ENCODE data around the gene ACAP3. TPM values are rescaled to one million over a fixed set of nuclear protein-coding genes. Genes with fewer than 3 reads are reported as not detected.

Gene ACAP3
- polyA plus RNA-seq, 3 donors = 14.5 to 35.7 (median 27.5) TPM

DNA sequence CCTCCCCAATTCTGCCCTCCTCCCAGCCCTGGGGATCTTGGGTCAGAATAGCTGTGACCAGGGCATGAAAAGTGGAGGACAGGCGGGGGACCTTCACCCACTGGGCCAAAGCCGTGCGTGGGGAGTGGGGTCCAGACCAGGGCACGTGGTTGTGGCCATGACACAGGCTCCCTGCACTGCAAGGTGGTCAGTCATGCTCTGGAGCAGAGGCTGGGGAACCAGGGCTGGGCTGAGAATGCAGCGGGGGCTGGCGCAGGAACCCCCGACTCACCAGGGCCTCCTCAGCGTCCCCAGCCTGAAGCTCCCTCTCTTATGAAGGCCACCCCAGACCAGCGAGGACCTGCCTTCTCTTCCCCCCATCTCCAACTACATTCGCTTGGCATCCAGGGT is 38.8 kb upstream of the ACAP3 start:
- 77 to 90% (median 89%) methylated on average over 10 of the region's 10 CpGs for WGBS, 3 donors
- H3K27ac ChIP-seq (ENCODE audit: low read depth, low read length) = no peak overlapping the region

DNA sequence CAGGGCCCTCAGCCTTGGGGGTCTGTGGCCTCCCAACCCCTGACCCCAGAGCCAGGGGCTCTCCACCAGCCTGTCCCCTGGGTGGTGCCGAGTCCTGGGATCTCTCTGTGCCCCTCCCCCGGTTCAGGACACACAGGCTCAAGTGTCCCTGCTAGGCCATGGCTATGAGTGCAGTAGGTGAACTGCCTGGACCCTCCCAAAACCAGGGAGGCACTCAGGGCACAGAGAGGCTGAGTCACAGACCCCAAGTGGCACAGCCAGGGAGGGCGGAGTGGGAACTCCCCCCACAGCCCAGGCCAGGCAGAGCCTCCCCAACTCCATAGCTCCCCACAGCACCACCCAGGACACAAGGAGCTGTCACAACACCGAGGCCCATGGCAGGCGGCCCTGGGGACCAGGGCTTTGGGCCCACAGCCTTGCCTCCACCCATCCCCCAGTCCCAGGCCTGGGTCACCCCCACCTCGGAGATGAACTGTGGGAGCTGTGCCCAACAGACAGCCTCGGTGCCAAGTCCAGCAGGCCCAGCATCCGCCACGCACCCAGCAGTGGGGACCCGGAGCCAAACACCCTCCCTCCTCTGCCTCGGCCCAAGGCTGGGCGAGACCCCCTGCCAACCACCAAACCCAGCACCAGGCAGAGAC is 38.2 kb upstream of the ACAP3 start:
- H3K27ac ChIP-seq (ENCODE audit: low read depth, low read length) = no peak overlapping the region
- WGBS, 3 donors = 50 to 73% (median 65%) methylated on average over 11 to 12 of the region's 12 CpGs

DNA sequence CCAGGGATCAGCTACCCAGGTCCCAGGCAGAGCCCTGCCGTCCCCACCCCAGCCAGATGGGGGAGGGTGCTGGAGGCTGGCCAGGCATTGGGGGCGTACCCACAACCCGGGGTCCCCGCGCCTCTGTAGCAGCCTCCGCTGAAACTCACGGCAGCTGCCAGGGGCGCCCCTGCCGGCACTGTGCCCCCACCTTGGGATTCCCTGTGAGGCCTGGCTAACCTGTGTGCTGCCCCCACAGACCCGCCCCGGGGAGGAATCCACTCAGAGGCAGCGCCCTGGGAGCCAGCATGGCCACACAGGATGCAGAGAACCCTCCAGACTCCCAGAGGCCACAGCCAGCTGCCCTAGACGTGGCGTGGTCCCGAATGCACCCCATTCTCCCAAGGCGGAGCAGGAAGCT is 37.7 kb upstream of the ACAP3 start:
- no peak overlapping the region for H3K27ac ChIP-seq (ENCODE audit: low read depth, low read length)
- WGBS, 3 donors = 66 to 71% (median 71%) methylated on average over 16 of the region's 16 CpGs

DNA sequence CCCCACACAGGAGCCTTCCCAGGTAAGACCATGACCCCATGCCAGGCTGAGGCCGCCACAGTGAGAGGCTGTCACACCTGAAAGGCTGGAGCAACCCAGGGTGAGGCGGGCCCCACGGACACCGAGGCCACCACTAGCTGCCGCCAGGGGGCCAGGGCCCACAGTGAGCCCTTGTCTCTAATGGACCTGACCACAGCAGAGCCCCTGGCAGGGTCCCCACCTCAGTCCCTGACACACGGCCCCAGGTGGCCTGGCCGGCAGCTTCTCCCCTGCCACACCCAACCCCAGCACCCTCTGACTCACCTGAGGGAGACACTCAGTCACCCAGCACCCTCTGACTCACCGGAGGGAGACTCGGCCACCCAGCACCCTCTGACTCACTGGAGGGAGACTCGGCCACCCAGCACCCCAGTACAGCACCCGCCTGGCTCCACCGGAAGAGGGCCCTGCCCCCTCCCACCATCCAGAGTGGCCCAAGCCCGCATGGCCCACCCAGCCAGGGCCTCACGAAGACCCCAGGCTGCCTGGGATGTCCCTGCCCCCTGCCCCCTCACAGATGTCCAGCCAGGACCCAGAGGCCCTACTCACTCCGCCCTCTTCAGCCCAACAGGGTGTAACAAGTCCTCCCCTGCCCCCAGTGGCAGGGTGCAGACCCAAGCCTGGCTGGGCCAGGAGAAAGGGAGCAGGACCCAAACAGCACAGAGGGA is 37.1 kb upstream of the ACAP3 start:
- no peak overlapping the region for H3K27ac ChIP-seq (ENCODE audit: low read depth, low read length)
- 62 to 79% (median 74%) methylated on average over 12 to 15 of the region's 15 CpGs for WGBS, 3 donors

DNA sequence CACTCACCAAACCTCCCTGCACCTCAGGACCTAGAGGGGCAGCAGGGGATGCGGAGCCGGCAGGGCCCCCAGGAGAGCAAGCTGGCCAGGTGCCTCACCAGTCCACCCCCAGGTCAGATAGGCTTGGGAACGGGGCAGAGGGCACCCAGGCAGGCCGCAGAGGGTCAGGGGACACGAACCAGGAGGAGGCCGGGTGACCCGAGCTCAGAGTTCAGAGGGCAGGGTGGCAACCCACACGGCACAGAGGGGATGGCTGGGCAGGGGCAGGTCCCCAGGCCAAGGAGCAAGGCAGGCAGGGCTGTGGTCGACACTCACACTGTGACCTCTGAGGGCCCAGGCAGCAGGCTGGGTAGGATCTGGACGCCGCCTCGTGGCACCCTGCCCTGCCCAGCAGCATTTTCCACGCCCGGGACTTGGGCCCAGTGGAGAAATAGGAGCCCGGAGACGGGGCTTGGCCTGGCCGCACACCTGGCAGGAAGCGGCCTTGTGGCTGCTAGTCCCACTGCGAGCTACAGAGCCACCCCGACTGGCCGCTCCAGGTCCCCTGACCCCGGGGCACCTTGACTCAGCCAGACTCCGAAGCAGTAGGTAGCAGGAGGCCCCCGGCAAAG is 36.2 kb upstream of the ACAP3 start:
- no peak overlapping the region for H3K27ac ChIP-seq (ENCODE audit: low read depth, low read length)

GRCh38 chr1:1342584-1343115 is 34.9 kb upstream of the ACAP3 start:
- WGBS, 3 donors = 75 to 85% (median 81%) methylated on average over 17 to 18 of the region's 18 CpGs
- H3K27ac ChIP-seq (ENCODE audit: low read depth, low read length) = no peak overlapping the region

More for the DNA sequence above, 36.2 kb upstream of the ACAP3 start:
- WGBS, 3 donors = 86 to 88% (median 88%) methylated on average over 20 to 24 of the region's 24 CpGs

DNA sequence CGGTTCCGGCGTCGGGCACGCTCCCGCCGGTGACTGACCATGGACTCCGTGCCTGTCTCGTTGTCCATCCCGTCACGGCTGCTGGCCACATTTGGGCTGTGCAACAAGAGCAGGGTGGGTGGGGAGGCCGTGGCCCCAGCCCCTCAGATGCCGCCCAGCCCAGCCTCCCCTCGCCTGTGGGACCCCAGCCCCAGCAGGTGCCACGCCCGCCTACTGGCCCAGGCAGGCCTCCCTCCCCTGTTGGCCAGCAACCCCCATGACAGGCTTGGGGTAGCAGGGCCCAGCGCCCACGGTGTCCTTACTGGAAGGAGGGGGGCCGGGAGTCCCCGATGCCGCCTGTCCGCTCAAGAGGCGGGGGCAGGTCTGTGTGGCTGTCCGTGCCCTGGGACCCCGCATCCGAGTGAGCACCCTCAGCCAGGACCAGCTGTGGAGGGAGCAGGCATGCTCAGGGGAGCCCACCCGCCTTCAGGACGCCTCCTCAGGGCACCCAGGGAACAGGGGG is 34.4 kb upstream of the ACAP3 start:
- H3K27ac ChIP-seq (ENCODE audit: low read depth, low read length) = no peak overlapping the region
- 90 to 97% (median 95%) methylated on average over 18 to 28 of the region's 28 CpGs for WGBS, 3 donors

- 90 to 94% (median 93%) methylated on average over 17 of the region's 17 CpGs for whole genome bisulfite sequencing, 3 donors
- no peak overlapping the region for H3K27ac ChIP-seq (ENCODE audit: low read depth, low read length)
These were observed 33.9 kb upstream of the ACAP3 start for GRCh38 chr1:1341549-1342021.

DNA sequence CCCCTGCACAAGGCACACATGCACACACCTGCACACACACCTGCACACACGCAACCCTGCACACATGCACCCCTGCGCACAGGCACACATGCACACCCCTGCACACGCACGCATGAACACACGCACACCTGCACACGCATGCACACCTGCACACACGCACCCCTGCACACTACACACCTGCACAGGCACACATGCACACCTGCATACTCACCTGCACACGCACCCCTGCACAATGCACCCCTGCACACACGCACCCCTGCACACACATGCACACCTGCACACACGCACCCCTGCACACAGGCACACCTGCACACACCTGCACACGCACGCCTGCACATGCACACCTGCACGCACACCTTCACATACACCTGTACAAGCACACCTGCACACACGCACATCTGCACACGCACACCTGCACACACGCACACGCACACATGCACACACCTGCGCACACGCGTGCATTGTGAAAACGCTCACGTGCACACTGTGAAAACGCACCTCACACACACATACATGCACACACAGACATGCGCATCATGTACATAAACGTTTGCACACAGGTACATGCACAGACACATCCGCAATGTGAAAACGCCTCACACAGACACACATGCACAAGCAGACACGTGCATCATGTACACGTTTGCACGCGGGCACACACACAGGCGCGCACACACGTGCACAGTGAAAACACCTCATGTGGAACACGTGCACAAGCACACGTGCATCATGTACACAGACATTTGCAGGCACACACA is 33.2 kb upstream of the ACAP3 start:
- WGBS, 3 donors = 92 to 93% (median 92%) methylated on average over 36 of the region's 36 CpGs
- H3K27ac ChIP-seq (ENCODE audit: low read depth, low read length) = no peak overlapping the region

- 91 to 93% (median 93%) methylated on average over 23 of the region's 23 CpGs for WGBS, 3 donors
- no peak overlapping the region for H3K27ac ChIP-seq (ENCODE audit: low read depth, low read length)
These were observed 32.5 kb upstream of the ACAP3 start for GRCh38 chr1:1340185-1340584.

DNA sequence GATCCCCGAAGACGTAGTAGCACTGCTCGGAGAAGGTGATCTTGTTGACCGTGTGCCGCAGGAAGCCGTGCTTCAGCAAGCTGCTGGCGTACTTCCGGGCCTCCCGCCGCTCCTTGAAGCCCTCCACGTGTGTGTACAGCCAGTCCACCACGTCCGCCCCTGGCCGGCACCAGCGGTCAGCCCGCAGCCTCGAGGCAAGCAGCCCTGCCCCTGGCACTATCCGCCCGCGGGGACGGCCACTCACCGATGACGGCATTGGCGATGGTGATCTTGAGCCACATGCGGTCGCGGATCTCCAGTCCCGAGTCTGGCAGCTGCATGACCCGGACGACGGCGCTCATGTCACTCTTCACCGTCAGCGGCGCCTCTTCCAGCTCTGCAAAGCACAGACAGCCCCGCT is 30.5 kb upstream of the ACAP3 start:
- 95 to 97% (median 96%) methylated on average over 36 of the region's 36 CpGs for WGBS, 3 donors
- no peak overlapping the region for H3K27ac ChIP-seq (ENCODE audit: low read depth, low read length)

DNA sequence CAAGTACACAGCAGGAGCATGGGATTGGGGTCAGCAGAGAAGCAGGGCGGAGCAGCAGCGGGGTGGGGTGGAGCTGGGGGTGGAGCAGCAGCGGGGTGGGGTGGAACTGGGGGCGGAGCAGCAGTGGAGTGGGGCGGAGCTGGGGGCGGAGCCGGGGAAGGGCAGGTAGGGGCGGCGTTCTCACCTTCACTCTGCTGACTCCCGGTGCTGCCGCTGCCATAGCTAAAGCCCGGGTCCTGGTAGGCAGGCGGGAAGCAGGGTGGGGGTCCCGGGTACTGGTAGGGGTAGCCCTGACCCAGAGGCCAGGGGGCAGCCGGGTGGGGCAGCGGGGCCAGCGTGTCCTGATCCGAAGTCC is 30.0 kb upstream of the ACAP3 start:
- no peak overlapping the region for H3K27ac ChIP-seq (ENCODE audit: low read depth, low read length)
- WGBS, 3 donors = 61 to 90% (median 83%) methylated on average over 7 to 18 of the region's 18 CpGs

DNA sequence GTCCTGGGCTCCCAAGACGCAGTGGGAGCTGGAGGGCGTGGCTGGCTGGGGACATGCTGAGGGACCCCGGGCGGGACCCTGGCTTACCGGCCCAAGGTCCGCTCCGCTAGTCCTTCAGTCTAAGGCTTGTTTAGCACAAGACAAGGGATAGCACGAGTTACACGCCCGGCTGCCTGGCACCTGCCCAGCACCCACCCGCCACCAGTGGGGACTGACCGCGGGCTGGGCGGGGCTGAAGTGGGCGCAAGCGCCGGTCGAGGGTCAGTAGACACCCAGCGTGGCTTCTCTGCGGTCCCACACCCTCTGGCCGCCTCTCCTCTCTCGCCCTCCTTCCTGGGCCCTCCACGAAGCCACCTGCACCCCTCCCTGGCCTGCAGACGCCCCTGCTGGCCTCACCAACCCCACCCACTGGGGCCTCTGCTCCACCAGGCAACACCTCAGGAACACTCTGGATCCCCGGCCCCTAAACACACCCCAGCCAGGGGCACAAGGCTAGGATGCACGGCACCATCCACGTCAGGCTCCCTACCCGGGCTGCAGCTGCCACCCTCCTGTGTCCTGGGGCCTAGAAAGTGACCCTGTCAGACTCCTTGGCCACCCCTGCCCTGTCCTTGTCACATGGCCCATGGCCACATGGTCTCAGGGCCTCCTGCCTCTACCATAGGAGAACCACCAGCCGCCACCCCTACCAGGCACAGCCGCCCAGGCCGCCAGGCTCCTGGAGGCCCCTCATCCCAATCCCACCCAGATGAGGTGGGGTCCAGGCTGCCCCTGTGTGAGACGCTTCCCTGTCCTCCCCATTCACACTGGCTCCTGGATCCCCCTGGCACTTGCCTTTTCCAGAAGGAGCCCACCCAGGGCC is 29.4 kb upstream of the ACAP3 start:
- H3K27ac ChIP-seq (ENCODE audit: low read depth, low read length) = no peak overlapping the region

DNA sequence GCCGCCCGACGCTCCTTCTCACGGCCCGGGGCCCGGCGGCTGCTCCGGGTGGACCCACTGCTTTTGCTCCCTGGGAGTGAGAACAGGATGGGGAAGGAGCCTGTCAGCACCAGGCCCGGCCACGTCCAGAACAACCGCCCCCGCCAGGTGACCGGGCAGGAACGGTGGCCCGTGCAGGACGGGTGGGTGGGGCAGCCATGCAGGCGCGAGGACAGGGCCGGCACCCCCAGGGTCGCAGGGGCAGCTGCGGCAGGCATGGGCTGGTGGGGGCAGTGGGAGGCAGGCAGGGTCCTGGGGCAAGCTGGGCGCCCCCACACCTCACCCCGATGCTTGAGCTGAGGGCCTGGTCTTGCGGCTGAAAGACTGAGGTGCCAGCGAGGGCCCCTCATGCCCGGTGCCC is 28.7 kb upstream of the ACAP3 start:
- H3K27ac ChIP-seq (ENCODE audit: low read depth, low read length) = no peak overlapping the region
- WGBS, 3 donors = 93 to 96% (median 95%) methylated on average over 21 to 26 of the region's 26 CpGs

More for the DNA sequence above, 29.4 kb upstream of the ACAP3 start:
- WGBS, 3 donors = 94 to 97% (median 95%) methylated on average over 28 to 32 of the region's 32 CpGs

GRCh38 chr1:1335792-1336248 is 28.1 kb upstream of the ACAP3 start:
- no peak overlapping the region for H3K27ac ChIP-seq (ENCODE audit: low read depth, low read length)
- 84 to 91% (median 86%) methylated on average over 20 to 21 of the region's 21 CpGs for WGBS, 3 donors

DNA sequence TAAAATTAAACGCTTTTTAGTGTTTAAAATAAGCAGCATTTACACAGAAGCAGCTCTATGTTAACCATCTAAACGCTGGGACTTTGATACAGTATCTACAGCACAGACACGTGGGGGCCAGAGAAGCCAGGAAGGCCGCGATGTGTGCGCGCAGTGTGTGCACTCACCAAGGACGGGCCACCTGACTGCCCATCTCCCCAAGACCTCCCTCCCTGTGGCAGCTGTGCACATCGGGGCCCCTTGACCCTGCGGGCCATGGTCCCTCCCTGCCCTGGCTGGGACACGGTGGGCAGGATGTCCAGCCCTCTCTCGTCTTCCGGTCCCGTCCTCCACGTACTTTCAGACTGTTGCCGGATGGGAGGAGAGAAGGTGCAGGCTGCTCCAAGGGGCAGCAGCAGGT is 27.6 kb upstream of the ACAP3 start:
- 75 to 86% (median 81%) methylated on average over 16 of the region's 16 CpGs for WGBS, 3 donors

DNA sequence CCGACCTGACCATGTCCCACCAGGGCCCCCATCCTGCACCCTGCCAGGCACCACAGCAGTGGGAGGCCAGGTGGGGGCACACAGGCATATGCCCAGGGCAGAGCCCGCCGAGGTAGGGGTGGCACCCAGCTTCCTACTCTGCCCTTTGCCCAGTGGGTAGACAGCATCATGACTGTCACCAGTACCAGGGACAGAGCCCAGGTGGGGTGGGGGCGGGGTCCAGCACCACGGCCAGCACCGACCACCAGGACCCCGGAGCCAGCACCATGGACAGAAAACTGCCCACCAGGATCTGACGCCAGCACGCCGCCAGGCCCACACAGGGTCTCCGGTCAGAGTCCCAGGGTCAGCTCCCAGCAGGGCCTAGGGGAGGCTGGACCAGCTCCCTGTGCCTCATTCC is 27.1 kb upstream of the ACAP3 start:
- 75 to 81% (median 79%) methylated on average over 11 of the region's 11 CpGs for WGBS, 3 donors
- no peak overlapping the region for H3K27ac ChIP-seq (ENCODE audit: low read depth, low read length)

More for the DNA sequence above, 27.6 kb upstream of the ACAP3 start:
- H3K27ac ChIP-seq (ENCODE audit: low read depth, low read length) = no peak overlapping the region

All from adipose tissue (tissue), 3 donors.